GM19240 (cell line): ENCODE data around the gene AKR1D1.

ENCODE experiments used
- DNase-seq: peaks from one replicate; pipeline ENCODE4 v3.0.0; 2011; ENCODE audit warnings: low spot score; ENCODE audit not compliant: insufficient read length

AKR1D1 gene

GRCh38 chr7:138163800-138164199 is 87.5 kb downstream of the AKR1D1 start:
- no peak for DNase-seq

- DNase-seq, result no peak
Observed at GRCh38 chr7:138164804-138165203, 88.5 kb downstream of the AKR1D1 start.

- DNase-seq, result no peak
Observed at GRCh38 chr7:138166681-138167080, 90.4 kb downstream of the AKR1D1 start.

GRCh38 chr7:138167222-138167621 is 91.0 kb downstream of the AKR1D1 start:
- no peak for DNase-seq

- no peak for DNase-seq
Observed at GRCh38 chr7:138167869-138168296, 91.6 kb downstream of the AKR1D1 start.
